Stomach (tissue), 4 donors: ENCODE data around the gene IFT57.

Source experiments
- EP300 ChIP-seq: sonication (generic); formaldehyde crosslinking; IDR thresholded peaks from one replicate; pipeline ENCODE4 v1.6.1; 2017; ENCODE audit warnings: antibody characterized with exemption
- POLR2AphosphoS5 ChIP-seq, 3 donors: sonication (generic); formaldehyde crosslinking; IDR thresholded peaks; one replicate each; pipeline ENCODE4 v1.6.1; 2016; ENCODE audit warnings: antibody characterized with exemption in 3 of 3

GRCh38 chr3:108152274-108152673 is 70.0 kb downstream of the IFT57 start:
- no peak for TF ChIP-seq POLR2AphosphoS5 (IDR thresholded peaks at IDR 0.05)
- no peak for TF ChIP-seq EP300
